VCaP (cell line): ENCODE results near the gene HS6ST3.
"Not testable (repeated sequence)": the region's sequence is repeated elsewhere in the genome, so short reads cannot be mapped to it uniquely, and the experiment has no call there.

Source experiments
- H3K27ac ChIP-seq: fragments of 450-650 bp; 2 replicates; pipeline ENCODE4 v1.5.1; 2017
- CTCF ChIP-seq: fragments of 450-650 bp; conservative IDR thresholded peaks from 2 replicates; pipeline ENCODE4 v1.5.1; 2017; ENCODE audit warnings: mild to moderate bottlenecking, moderate library complexity

Gene HS6ST3

GRCh38 chr13:96089749-96090239 lies at the start of gene HS6ST3:
Gene HS6ST3, plus strand, starts transcription at chr13:96090107.
- H3K27ac ChIP-seq: peak within 1 kb of the TSS; percentile 70
- TF ChIP-seq CTCF: no peak

- no peak overlapping the region for H3K27ac ChIP-seq
- no peak for TF ChIP-seq CTCF
These were observed 48.4 kb upstream of the HS6ST3 start for GRCh38 chr13:96041326-96042110.

- TF ChIP-seq CTCF: no peak
- no peak overlapping the region for H3K27ac ChIP-seq
These were observed 45.7 kb upstream of the HS6ST3 start for GRCh38 chr13:96044238-96044637.

- not testable (repeated sequence) for H3K27ac ChIP-seq
These were observed 43.3 kb upstream of the HS6ST3 start for GRCh38 chr13:96046449-96047126.

GRCh38 chr13:96050955-96051354 lies 39.0 kb upstream of the HS6ST3 start:
- not testable (repeated sequence) for H3K27ac ChIP-seq

GRCh38 chr13:96051491-96051890 lies 38.4 kb upstream of the HS6ST3 start:
- not testable (repeated sequence) for H3K27ac ChIP-seq

GRCh38 chr13:96051946-96052345 lies 38.0 kb upstream of the HS6ST3 start:
- not testable (repeated sequence) for H3K27ac ChIP-seq

- H3K27ac ChIP-seq: peak overlapping the region; percentile 69
- TF ChIP-seq CTCF: no peak
These were observed 37.3 kb upstream of the HS6ST3 start for GRCh38 chr13:96052656-96053002.

GRCh38 chr13:96053003-96053703 lies 36.8 kb upstream of the HS6ST3 start, which contains the start of gene UGGT2:
Gene UGGT2, minus strand, starts transcription at chr13:96053401. Its CDS starts 89 bp downstream, at chr13:96053312.
- peak within 1 kb of the TSS; percentile 69 for H3K27ac ChIP-seq
- TF ChIP-seq CTCF: no peak
